Medulla oblongata (tissue), 1 donor: ENCODE data around the gene SEC61A1.
A peak's percentile ranks its signal among the peaks of the same experiment; 100 is the strongest.

Source experiments
- DNase-seq: peaks from one replicate; pipeline ENCODE4 v3.0.0-alpha.2; 2015; ENCODE audit errors: extremely low spot score

SEC61A1 gene

GRCh38 chr3:128060473-128061381 lies 8.5 kb downstream of the SEC61A1 start:
- no peak for DNase-seq

DNA sequence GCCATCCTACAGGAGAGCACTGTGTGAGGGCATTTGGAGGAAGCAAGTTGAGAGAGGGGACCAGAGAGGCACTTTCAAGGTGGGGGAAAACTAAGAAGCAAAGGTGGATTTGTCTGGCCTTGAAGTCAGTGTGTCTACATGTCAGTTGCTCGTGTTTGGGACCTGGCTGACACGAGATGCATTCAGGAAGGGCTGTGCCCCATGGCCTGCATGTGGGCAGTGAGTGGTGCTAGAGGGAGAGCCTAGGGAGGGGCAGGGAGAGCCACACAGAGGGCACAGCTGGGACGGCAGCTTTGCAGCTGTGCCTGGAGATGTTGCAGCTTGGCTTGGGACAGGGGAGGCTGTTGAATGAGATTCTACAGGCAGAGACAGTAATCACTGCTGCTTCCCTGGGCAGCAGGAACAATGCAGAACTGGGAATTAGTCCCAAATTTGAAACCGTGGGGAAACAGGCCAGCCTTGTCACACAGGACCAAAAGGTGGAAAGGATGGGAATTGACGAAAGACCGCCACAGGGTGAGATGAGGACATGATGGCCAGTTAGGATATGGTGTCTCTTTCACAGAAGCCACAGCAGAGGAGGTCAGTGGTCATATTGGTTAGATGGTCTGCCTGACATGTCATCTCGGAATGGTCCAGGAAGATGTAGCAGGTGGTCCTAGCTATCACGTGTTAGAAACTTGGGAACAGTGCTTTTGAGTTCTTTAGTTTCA lies 10.0 kb downstream of the SEC61A1 start:
- no peak for DNase-seq

DNA sequence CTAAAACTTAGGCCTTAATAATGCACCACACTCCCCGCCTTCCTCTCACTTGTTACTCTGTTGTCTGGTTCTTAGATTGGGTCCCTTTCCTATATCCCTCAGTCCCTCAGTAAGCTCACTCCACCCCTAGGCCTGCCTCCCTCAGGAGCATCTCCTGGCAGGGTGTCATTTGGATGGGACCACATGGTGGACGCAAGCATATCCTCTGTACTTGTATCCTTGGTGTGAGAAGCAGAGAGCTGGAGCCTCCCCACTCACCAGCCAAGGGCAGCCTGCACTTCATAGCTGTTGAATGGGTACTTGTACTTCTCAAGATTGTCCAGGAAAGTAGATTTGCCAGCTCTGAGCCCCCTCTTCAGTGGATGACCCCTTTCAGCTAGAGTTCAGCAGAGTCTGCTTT lies 11.6 kb downstream of the SEC61A1 start:
- DNase-seq, result no peak

DNA sequence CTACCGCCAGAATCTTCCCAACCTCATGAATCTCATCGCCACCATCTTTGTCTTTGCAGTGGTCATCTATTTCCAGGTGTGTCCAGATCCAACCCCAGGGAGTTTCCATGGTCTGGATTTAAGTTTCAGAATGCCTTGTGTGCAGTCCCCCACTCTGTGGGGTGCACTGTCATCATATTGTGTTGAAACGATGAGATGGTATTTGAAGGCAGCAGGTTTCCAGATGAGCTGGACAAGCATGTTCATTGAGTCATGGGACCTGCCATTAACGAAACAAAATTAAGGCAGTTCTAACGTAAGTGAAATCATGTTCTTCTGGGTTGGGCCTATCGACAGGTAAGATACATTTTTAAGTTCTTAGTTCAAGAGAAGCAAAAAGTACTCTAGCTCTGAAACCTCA lies 12.7 kb downstream of the SEC61A1 start:
- no peak for DNase-seq

DNA sequence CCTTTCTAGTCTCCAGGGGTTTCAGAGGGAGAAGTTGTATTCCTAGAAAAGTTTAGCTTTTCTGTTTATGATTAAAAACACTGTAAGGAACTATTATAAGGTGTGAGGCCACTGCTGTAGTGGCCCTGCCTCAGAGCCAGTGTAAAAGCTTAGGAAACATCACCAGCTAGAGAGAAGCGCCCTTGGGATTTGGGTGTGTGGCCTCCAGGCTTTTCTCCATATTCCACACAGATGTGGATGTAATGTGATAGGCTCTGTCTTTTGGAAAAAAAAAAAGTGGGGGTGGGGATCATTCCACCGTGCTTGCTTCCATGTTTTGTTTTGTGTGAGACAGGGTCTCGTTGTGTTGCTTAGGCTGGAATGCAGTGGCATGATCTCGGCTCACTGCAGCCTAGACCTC lies 13.9 kb downstream of the SEC61A1 start:
- no peak for DNase-seq

DNA sequence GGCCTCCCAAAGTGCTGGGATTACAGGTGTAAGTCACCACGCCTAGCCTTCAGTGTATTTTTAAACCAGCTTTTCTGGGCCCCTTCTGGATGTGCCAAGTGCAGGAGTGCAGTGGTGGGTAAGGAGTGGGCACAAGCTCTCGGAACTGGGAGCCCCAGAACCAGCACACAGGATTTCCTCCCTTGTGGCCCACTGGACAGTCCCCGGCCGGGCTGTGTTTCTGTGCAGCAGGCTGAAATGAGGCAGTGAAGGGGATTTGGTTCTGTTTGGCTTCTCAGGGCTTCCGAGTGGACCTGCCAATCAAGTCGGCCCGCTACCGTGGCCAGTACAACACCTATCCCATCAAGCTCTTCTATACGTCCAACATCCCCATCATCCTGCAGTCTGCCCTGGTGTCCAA lies 14.4 kb downstream of the SEC61A1 start:
- DNase-seq, result no peak

DNA sequence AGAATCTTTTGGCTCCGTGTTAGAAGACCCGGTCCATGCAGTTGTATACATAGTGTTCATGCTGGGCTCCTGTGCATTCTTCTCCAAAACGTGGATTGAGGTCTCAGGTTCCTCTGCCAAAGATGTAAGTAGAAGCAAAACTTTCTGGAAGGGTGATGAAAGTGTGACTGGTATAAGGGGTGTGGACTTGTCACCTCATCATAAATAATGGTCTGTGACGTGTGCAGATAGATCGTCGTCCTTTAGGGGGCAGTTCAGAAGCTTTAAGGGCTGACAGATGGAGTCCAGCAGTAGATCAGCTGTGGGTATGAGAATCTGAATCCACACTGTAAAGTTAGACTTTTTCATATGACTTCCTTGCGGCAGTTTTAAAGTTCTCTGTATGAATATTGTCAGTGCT lies 15.3 kb downstream of the SEC61A1 start:
- no peak for DNase-seq

DNA sequence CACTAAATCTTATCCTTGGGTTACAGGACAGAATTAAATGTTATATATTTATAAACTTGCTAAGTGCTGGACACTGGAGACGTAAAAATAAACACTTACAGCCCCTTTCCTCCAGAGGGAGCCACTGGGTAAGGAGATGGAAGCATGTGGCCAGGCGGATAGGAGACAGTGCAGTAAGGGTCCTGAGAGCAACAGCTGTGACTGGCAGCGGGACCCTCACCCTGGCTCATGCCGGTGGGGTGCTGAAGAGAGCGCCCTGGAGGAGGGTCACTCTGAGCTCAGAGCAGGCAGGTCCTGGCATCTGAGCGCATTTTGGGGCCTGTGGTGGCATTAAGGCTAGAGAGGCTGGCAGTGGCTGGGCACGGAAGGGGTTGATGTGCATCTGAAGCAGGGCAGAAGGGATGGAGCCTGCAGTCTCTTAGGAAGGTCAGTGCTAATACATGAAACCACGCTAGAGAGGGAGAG lies 16.0 kb downstream of the SEC61A1 start:
- no peak for DNase-seq

GRCh38 chr3:128069271-128069670 lies 17.0 kb downstream of the SEC61A1 start:
- DNase-seq, result no peak

DNA sequence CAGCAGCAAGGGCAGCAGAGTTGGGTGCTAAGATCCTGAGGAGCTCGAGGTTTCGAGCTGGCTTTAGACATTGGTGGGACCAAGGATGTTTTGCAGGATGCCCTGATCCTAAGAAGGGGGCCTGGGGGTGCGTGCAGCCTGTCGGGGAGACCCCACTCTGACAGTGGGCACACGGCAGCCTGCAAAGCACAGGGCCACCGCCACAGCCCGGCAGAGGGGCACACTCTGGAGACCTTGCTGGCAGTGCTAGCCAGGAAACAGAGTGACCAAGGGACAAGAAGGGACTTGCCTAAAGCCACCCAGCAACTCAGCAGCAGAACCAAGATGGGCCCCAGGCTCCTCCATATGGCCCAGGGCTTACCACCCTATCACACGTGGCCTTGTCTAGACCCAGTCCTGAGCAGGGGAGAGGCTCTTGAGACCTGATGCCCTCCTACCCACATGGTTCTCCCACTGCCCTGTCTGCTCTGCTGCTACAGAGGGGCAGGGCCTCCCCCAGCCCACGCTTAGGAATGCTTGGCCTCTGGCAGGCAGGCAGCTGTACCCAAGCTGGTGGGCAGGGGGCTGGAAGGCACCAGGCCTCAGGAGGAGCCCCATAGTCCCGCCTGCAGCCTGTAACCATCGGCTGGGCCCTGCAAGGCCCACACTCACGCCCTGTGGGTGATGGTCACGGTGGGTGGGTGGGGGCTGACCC lies 18.8 kb downstream of the SEC61A1 start:
- no peak for DNase-seq

DNA sequence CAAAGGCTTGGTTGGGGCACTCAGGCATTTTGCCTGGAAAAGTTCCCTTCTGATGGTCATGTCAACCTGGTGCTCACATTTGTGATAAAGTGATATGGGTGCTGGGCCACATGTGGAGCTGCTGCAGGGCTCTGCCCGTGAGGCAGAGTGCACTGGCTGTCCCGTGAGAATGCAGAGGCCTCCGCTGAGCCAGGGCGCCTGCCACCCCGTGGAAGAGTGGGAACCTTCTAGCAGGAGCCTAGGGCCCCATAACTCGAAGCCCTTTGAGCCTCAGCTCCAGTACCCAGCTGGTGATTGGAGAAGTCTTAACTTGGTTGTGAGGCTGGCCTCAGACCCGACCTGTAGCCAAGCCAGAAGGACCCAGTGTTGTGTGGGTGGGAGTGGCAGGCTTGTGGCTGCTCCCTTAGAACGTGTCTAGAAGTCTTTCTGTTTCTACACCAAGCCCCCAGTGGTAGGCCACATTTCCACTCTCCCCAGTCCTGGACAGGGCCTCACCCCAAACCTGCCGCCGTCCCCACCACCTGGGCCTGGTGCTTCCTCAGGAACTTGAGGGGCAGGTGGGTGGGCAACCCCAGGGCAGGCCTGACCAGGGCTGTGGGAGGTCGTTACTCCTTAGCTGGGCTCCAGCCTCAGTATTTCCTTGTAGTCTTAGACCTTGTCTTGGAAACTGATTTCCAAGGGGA lies 19.7 kb downstream of the SEC61A1 start:
- no peak for DNase-seq

- no peak for DNase-seq
These were observed 20.4 kb downstream of the SEC61A1 start for GRCh38 chr3:128072454-128073184.

- DNase-seq, result no peak
These were observed 21.0 kb downstream of the SEC61A1 start for GRCh38 chr3:128073185-128073725.

- no peak for DNase-seq
These were observed 21.6 kb downstream of the SEC61A1 start for GRCh38 chr3:128073807-128074206.

GRCh38 chr3:128074851-128075521 lies 22.7 kb downstream of the SEC61A1 start:
- no peak for DNase-seq

- DNase-seq, result peak; percentile 91
These were observed 23.6 kb downstream of the SEC61A1 start for GRCh38 chr3:128075522-128076482.

DNA sequence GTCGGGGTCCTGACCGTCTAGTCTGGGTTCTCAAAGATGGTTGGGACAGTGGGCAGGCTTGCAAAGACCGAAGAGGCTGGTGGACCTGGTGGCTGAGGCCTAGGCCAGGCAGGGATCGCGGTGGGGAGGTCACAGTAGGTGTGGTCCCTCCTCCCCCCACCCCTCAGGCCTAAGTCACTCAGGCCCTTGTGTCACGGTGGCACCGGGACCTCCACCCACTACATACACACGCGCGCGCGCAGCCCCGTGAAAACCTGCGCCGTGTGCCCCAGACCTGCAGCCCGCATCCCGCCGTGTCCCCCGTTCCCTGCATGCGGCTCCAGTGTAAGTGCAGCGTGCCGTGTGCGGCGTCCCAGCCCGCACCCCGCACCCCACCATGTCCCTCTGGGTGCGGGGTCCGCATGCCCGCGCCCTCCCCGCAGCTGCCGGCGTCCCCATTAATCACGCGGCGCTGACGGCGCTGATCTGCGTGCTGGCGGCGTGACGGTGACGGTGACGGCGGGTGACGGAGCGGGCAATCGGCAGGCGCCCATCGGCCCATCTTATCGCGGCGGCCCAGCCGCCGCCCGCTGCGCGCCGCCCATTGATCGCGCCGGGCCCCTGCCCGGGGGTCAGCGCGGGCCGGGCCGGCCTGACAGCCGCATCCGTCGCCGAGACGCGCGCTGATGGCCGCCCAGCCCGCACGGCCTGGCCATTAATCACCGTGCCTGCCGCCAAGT lies 24.4 kb downstream of the SEC61A1 start:
- DNase-seq, result no peak

DNA sequence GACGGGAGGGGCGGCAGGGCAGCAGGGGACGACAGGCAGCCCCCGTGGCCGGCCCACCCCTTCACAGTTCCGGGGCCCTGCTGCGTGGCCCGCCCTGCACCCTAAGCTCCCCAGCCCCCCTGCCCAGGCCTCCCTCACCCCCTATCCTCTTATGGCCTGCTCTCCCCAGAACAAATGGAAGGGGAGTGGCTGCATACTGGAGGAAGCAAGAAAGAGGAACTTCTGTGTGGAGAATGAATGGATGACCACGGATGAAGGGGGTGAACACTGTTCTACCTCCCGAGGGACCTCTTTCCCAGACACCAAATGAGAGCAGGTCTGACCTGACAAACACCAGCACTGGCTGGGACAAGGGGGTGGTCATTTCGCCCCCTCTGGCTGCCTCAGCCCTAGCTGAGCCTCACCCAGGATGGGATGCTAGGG lies 25.0 kb downstream of the SEC61A1 start:
- DNase-seq, result no peak
